Activated gamma-delta T cell (primary cell): ENCODE measurements around the gene RASSF7.
"Not testable (repeated sequence)": the region's sequence is repeated elsewhere in the genome, so short reads cannot be mapped to it uniquely, and the experiment has no call there.

Source experiments
- DNase-seq: peaks from one replicate; lab custom pipeline; 2025; lab: John Stamatoyannopoulos, UW
- total RNA-seq, 2 donors: gene quantifications; one replicate each; lab custom pipeline; 2026; lab: John Stamatoyannopoulos, UW

The RASSF7 gene, protein sequence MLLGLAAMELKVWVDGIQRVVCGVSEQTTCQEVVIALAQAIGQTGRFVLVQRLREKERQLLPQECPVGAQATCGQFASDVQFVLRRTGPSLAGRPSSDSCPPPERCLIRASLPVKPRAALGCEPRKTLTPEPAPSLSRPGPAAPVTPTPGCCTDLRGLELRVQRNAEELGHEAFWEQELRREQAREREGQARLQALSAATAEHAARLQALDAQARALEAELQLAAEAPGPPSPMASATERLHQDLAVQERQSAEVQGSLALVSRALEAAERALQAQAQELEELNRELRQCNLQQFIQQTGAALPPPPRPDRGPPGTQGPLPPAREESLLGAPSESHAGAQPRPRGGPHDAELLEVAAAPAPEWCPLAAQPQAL
- total RNA-seq: 52.1 to 56.0 reads per million in 2 donors

DNA sequence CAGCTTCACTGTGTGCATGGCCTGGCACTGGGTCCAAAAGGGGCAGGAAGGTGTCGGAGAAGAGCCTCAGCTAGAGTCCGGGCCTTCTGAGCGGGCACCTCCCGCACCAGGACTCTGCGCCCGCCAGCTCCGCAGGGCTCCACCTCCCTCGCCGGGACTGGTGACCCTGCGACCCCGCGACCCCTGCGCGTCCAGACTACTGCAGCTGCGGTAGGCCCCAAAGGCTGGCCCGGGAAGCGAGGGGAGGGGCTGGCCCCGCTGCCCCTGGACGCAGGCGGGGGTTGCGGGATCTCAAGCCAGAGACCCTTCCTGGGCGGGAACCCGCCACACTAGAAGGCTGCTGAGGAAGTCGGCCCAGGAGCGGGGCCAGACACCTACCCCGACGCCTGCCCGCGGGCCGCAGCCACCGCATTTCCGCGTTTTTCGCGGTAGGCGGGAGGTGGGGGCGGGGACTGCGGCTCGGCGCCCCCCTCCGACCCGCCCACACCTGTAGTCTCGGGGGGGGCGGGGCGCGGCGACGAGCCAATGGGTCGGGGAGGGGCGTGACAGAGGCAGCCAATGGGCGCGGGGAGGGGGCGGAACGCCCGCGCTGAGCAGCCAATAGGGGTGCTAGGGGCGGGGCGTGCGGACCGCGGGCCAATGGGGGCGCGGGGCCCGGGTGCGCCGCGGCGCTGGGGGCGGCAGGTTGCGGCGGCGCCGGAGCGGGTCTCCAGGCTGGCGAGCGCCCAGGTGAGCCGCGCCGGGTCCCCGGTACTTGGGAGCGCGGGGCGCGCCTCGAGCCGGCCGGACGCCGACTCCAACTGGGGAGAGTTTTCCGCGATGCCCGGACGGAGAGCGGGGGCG, at the start of gene RASSF7, which contains the start of gene LMNTD2:
RASSF7 (plus strand) TSS at position 666 of the 843 bp plus-strand sequence. CDS start 799 bp downstream, outside the sequence.
LMNTD2 (minus strand) TSS at position 434 of the 843 bp plus-strand sequence; CDS start at position 412, 22 bp downstream.
- peak; percentile 91 for DNase-seq

DNA sequence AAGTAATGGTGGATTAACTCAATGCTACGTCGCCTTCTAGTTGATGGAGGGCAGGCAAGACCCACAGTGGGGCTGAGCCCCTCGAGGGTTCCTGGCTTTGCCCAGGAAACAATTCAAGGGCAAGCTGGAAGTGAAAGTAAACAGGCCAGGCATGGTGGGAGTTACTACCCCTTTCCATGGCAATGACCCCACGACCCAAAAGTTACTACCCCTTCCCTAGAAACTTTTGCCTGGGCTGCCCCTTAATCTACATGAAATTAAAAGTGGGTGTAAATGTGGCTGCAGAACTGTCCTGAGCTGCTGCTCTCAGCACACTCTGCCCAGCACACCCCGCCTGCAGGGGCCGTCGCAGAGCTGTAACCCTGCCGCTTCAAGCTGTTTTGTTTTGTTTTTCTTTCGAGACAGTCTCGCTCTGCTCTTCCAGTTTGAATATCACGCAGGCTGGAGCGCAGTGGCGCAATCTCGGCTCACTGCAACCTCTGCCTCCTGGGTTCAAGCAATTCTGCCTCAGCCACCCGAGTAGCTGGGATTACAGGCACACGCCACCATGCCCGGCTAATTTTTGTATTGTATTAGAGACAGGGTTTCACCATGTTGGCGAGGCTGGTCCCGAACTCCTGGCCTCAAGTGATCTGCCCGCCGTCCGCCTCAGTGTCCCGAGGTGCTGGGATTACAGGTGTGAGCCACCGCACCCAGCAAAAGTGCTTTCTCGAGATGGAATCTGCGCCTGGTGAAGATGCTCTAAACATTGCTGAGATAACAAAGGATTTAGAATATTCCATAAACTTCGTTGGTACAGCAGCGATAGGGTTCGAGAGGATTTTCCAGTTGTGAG, 47.8 kb upstream of the RASSF7 start:
- DNase-seq: no peak

DNA sequence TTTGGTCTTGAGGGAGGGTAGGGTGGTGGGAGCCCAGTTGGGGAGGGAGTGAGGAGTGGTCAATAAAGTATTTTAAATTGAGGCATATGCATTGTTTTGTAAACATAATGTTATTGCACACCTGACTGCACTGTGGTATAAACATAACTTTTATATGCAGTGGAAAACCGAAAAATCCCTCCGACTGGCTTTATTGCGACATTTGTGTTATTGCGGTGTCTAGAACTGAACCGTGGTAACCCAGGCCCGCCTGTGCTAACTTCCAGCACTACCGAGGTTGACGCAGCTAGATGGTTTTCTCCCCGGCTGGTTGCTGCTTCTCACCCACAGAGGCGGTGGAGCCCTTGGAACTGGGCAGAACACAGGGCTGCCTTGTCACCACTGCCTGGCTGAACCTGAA, 46.2 kb upstream of the RASSF7 start:
- no peak for DNase-seq

DNA sequence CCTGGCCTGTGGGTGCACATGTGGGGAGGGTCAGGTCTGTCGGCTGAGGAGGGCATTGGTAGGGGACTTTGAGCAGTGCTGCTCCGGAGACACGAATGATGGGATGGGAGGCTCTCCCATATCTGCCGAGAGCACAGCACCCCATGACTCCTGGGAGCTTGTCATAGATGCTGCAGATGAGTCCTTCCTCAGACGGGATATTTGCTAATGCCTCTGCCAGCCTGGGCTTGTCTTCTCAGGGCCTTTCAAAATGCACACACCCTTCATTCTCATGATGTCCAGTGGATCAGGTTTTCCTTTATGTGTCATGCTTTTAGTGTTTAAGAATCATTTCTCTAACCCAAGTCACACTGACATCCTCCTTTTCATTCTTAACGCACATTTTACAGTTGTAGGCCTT, 45.6 kb upstream of the RASSF7 start:
- no peak for DNase-seq

DNA sequence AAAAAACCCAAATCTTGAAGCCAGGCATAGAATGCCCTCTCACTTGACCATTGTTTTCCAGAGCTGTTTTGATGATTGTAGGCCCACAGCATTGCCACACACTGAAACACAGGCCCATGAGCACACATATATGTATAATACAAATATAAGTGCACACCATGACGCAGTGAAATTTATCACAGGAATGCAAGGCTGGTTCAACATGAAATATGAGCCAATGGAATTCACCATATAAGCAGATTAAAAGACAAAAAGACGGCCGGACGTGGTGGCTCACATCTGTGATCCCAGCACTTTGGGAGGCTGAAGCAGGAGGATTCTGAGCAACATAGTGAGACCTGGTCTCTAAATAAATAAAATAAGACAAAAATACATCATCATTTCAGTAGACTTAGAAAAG, 44.4 kb upstream of the RASSF7 start:
- DNase-seq: no peak

DNA sequence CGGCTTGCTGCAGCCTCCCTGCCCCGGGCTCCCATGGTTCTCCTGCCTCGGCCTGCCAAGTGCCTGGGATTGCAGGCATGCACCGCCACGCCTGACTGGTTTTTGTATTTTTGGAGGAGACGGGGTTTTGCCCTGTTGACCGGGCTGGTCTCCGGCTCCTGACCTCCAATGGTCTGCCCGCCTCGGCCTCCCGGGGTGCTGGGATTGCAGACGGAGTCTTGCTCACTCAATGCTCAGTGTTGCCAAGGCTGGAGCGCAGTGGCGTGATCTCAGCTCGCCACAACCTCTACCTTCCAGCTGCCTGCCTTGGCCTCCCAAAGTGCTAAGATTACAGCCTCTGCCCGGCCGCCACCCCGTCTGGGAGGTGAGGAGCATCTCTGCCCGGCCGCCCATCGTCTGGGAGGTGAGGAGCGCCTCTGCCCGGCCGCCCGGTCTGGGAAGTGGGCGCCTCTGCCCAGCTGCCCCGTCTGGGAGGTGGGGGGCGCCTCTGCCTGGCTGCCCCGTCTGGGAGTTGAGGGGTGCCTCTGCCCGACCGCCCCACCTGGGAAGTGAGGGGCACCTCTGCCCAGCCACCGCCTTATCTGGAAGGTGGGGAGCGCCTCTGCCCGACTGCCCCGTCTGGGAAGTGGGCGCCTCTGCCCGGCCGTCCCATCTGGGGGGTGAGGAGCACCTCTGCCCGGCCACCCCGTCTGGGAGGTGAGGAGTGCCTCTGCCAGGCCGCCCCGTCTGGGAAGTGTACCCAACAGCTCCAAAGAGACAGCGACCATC, 43.7 kb upstream of the RASSF7 start:
- DNase-seq: not testable (repeated sequence)

DNA sequence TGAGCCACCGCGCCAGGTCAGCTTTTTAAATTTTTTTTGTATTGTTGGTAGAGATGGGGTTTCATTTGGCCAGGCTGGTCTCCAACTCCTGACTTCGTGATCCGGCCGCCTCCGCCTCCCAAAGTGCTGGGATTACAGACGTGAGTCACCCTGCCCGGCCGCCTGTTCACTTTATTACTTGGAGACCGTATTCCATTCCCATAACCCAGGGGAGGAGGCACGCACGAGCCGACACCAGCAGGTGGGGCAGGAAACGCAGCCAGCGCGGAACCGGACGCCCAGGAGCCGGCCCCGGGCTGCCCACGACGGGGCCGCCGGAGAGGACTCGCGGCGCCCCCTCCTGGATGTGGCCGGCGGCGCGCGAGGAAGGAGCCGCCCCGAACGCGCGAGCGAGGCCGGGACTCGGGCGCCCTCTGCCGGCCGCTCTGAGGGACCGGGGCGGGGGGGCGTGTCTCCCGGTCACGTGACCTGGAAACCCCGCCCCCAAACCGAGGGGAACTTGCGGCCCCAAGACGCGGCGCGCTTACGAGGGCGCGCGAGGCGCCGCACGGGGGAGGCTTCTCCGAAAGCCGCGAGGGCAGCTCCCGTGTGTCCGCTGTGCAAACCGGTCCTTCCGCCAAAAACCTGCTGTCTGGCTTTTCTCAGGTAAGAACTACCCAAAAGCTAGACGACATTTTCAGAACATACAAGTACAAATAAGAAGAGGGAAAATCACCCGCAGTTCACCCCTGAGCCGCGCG, 42.1 kb upstream of the RASSF7 start:
- no peak for DNase-seq

DNA sequence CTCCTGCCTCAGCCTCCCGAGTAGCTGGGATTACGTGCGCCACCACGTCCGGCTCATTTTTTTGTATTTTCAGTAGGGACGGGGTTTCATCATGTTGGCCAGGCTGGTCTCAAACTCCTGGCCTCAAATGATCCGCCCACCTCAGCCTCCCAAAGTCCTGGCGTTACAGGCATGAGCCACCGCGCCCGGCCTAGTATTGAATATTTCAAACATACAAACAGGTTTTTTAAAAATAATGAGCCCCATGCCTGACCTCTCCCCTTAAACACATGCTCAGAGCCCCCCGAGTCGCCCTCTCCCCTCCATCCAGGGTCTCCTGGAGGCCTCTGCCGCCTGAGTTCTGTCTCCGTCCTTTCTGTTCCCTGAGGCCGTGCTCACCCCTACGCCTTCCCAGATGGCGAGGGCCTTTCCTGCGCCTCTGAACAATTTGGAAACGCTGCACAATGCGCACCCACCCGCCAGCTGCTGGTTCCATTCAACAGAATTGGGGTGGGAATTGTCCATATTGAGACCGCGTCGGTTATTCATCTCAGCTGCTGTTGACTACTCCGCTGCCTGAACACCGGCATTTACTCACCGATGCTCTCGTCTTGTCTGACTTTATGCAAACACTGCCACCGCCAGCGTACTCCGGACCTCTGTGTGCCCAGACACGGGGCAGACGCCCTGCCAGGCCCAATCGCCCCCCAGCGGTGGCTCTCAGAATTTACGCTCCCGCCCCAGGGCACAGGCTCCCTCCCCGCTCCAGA, 40.2 kb upstream of the RASSF7 start:
- DNase-seq: no peak

DNA sequence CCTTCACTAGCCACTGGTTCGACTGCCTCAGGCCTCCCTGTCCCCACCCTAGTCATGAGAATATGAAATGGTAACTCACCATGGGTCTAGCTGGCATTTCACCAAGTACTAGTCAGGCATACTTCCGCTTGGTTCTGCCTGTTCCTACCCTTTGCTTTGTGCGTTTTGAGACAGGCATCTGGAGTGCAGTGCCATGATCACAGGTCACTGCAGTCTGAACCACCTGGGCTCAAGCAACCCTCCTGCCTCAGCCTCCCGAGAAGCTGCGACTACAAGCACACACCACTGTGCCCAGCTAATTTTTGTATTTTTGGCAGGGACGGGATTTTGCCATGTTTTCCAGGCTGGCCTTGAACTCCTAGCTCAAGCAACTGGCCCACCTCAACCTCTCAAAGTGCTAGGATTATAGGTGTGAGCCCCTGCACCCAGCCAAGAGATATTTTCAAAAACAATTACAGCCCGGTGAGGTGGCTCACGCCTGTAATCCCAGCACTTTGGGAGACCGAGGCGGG, 39.5 kb upstream of the RASSF7 start:
- no peak for DNase-seq

DNA sequence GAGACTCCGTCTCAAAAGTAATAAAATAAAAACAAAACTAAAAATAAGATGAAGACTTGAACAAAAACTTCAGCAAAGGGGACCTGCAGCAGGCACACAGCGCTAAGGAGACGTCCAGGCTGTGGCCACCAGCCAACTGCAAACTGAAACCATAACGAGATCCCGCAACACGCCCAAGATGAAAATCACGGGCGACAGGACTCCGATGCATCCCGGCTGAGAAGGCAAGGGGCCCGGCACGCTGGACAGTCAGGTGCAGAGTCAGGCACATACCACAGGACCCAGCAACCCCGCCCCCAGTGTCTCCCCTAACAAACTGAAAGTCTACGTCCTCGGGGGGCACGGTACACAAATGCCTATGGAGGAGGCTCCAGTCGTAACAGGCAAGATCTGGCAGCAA, 34.6 kb upstream of the RASSF7 start:
- no peak for DNase-seq

DNA sequence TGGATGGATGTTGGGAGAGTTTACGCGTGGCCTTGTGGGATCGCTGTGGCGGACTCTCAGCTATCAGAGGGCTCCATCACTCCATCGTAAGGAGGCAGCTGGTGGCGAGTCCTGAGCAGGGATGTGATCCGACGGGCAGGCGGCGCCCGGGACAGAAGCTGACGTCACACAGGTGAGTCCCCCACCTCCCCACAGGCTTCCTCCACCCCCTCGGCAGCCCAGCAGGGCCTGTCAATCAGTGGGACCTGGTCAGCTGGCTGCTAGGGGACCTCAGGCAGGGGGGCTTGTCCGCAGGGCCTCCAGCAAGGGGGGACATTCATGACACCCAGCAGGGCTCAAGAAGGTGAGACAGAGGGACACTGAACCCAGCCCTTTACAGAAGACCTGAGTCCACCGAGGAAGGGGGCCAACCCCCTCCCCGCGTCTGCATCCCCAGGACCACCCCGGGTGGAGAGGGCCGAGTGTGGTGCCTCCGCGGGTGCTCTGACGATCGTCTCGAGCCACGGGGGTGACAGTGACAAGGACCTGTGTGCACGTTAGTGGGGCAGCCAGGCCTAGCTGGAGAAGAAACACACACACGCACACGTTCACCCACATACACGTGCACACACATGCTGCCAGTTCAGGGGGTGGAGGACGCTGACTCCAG, 32.5 kb upstream of the RASSF7 start:
- DNase-seq: no peak

DNA sequence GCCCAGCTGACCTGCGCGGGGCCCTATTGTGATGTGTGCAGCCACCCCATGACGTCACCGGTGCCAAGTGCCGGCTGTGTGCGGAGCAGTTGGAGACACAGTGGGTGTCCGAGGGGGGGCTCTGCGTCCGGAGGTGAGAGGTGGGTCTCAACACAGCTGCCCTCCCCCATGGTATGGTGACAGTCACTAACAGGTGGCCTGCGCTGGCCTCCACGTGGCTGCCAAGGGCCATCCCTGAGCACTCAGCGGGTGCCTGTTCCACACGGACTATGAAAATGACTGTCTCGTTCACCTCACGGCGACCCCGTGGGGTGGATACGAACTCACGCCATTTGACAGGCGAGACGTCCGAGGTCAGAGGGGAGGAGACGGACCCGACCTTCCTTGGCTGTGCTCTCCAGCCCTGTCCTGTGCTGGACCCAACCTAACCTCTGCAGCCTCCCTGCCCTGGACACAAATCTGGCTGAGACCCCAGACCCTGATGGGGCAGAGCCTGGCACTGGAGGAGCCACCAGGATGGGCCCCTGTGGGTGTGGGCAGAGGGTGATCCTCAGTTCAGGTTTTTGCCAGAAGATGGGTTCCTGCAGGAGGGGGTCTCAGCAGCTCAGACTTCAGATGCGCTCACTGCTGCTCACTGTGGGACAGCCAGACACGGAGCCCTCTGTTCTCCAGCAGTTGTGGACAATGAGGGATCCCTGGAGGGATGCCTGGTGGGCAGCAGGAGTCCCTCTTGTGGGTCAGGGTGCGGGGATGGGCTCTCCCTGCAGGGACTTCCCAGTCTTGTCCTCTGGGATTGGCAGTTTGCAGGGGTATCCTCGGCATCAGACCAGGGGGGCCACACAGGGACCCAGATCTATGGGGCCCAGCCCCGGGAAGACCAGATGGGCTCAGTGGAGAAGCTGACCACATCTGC, 31.7 kb upstream of the RASSF7 start:
- DNase-seq: no peak

DNA sequence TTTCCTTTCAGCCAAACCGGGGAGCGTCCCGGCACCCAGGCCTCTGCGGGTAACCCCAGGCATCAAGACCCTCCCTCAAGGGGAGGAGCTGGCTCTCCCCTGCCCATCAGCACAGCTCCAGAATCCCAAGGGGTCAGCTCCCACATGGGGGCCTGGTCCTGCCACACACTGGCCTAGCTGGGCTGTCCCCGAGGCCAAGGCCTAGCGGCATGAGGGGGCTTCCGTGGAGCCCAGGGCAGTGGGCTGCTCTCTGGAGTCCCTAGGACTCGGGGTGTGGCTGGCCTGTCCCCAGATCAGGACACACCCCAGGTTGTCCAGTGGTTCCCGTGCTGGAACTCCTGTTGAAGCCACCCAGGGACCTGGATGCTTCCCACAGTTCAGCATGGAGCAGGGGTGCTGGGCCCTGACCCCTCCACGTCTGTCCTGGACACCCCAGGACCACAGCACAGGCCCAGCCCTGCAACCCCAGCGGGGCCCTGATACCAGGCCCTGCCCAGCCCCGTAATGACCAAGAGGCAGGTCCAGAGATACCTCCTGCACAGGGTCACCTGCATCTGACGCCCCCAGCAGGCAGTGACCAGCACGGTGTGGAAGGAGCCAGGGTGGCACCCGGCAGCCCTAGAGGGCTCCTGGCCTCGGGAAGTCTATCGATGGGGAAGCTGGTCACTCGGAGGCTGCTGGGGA, 30.9 kb upstream of the RASSF7 start:
- DNase-seq: no peak

DNA sequence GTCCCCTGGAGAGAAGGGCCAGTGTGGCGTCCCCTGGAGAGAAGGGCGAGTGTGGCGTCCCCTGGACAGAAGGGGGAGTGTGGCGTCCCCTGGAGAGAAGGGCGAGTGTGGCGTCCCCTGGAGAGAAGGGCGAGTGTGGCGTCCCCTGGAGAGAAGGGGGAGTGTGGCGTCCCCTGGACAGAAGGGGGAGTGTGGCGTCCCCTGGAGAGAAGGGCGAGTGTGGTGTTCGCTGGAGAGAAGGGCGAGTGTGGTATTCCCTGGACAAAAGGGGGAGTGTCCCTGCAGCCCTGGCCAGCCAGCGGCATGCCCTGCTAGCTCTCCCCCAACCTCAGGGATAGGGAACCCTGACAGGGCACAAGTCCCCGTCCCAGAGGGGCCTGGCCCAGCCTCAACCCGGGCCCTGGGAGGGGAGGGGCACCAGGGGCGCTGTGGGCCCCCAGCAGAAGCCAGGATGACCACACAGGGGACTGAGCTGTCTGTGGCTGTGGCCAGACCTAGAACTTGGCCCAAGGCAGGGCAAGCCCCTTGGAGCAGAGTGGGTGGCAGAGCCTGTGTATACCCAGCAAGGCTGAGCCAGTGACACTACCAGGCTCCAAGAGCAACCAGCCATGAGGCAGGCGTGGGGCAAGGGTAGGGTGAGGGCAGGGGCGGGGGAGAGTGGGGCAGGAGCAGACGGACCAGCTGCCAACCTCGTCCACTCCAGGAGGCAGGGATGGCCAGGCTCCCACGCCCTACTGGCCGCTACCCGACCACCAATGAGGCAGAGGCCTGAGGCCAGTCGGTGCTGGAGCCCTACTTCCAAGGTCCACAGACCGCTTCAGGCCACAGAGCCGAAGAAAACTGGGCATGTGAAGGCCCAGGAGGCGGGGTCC, 29.6 kb upstream of the RASSF7 start:
- DNase-seq: no peak

DNA sequence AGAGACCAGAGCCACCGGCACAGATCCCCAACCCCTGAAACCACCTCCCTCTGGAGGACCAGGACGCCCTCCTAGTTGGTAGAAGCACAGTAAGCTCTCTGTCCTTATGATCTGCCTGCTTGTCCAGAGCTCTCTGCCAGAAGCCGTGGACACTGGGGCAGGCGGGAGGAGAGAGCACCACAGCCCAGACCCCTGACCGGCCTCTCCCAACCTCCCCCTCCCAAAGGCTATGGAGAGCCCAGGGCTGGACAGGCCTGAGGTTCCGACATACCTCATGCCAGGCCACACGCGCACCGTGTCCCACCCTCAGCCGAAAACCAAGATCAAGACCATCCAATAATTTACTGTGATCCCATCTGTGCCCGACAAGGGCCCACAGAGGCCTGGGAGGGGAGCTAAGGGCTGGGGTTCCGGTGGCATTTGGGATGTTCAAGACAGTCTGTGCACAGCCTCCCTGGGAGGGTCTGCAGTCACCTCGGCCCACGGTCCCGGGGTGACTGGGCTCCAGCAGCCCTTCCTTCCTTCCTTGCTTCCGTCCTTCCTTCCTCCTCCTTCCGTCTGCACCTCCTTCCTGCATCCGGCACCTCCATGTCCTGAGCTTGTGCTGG, 28.7 kb upstream of the RASSF7 start:
- no peak for DNase-seq

DNA sequence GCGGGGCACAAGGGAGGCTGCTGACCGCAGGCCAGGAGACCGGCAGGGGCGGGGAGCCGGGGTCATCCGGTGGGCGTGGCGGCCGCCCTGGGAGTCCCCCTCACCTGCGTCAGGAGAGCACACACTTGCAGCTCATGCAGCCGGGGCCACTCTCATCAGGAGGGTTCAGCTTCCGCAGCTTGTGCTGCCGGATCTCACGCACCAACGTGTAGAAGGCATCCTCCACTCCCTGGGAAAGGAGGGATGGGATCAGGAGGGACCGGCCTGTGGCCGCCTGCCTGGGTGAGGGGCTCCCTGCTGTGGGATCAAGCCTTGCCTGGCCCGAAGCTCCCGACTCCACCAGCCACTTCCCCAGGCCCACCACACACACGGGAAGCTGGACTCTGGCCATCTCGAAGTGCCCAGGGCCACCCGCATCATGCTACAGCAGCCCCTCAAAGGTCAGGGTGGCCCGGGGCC, 28.2 kb upstream of the RASSF7 start:
- no peak for DNase-seq
